Pulmonary artery endothelial cell (primary cell): Measurements from ENCODE around the gene BLOC1S1. TPM values are rescaled to one million over a fixed set of nuclear protein-coding genes. Genes with fewer than 3 reads are reported as not detected.
A peak's percentile ranks its signal among the peaks of the same experiment; 100 is the strongest.

Experiments used
- DNase-seq: peaks from one replicate; pipeline ENCODE4 v3.0.0-alpha.2; 2011; ENCODE audit warnings: low read depth, low spot score
- total RNA-seq: library from RNA; depleted of rRNA; stranded (reverse); fragments of >200 nt; gene quantifications from 2 replicates; pipeline ENCODE4 v1.2.3, GENCODE V29; 2014

Gene BLOC1S1
- total RNA-seq, 1 donor from 2014 or later, result 62.4 TPM

GRCh38 chr12:55726971-55727370 is 11.1 kb downstream of the BLOC1S1 start:
- no peak for DNase-seq

- no peak for DNase-seq
Measured at GRCh38 chr12:55727643-55728185, 11.9 kb downstream of the BLOC1S1 start.

DNA sequence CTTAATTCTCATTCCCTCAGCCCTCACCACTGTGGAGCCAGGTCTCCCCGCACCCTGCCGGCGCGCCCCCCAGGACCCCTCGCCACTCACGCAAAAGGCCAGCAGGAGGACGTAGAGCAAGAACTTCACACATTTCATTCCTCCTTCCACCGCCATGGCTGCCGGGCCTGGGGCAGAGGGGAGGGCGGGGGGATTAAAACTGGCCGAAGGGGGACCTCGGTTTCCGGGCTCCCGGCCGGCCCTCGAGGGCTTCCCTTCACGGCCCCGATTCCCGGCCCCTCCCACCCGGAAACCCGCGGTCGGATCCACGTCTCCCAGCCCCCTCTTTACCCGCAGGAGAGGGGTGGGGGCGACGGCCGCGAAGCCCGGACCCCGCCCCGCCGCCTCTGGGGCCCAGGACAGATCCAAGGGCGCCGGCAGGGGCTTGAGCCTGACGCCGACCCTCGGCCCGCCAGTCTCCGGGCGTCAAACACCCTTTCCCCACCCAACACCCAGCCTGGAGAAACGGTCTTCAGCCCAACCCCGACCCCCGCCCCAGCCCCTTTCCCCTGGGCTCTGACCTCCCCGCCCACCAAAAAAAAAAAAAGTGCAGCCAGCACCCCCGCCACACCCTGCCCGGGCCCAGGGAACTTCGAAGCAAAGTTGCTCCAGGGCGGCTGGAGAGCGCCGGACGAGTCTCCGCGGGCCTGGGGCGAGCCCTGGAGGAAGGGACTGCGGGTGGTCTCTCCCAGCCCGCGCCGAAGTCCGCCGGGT is 12.5 kb downstream of the BLOC1S1 start:
- no peak for DNase-seq

DNA sequence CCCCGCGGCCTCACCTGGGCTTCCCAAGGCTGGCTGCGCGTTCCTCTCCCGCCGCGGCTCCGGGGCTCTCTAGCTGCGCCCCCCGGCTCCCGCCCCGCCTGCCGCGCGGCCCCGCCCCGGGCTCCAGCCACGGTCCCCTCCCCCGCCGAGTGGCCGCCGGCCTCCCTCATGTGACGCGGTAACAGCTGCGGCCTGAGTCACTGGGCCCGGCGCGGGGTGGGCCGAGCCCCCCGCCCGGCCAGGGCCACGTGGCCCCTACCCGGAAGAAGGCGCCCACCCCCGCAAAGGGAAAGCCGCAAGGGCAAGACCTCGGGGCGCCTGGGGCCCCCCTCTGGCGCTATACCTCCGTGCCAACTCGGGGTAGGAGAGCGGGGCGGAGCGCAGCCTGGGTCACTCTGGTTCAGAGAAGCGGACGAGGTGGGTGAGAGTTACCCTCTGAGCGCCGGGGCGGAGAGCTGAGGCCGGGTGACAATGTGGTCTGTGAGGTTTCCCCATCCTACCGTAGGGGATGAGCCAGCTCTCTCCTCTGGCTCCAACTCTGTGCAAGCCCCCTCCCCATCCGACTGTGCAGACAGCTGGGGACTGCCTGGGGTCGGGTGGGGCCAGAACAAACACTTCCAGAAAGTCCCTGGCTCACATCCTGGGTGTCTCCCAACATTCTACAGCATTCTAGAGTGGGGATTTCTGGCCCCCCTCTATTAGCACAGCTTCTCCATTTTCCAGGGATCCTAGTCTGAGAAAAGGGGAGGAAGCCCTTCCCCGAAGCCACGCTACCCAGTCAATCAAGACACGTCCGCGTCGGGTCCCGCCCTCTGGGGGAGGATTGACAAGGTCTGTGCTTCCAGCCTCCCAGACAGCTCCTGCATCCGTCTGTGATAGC is 13.3 kb downstream of the BLOC1S1 start, which contains the start of gene CD63:
Gene CD63, minus strand, starts transcription at position 71 of the 880 bp plus-strand sequence. CDS start 668 bp downstream, outside the sequence.
- peak; percentile 77 for DNase-seq

DNA sequence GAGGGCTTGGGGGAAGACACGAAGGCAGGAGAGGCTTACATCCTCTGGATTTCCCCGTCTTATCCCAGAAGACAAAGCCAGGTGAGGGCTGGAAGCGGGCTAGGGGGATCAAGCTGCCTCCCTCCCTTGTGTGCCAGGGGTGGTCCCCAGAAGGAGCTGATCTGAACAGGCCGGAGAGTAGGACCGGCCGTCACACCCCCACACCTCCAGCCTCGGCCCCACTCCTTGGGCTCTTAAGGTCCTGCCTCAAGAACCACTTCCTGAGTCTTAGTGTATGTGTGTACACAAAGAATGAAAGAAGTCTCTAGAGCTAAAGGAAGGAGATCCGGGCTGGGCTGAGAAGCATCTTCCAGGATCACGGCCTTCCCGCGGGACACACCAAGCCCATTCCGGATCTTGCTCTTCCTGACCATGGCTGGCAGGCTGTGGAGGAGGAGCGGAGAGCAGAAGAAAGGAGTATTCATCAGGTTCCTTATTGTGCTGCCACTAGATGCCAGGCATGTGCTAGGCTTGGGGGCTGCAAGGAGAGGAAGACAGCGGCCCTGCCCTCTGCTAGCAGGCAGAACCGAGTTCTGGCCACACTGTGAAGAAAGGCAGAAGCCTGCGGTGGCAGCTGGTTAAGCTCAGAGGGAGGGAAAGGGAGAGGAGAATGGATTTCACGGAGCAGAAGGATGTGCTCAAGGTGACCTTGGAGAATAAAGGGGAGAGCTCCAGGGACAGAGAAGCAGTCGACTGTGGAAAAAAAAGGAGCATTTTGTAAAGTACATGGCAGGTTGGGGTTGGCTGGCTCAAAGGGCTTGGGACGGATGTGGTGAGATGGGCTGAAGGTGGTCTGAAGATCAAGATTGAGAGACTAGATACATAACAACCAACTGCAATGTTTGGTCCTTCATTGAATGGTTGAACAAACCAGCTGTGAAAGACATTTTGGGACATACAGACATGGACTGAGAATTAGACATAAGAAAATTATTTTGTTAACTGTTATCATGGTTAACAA is 14.3 kb downstream of the BLOC1S1 start:
- DNase-seq, result no peak

- DNase-seq, result no peak
Measured at GRCh38 chr12:55732288-55732687, 16.4 kb downstream of the BLOC1S1 start.

DNA sequence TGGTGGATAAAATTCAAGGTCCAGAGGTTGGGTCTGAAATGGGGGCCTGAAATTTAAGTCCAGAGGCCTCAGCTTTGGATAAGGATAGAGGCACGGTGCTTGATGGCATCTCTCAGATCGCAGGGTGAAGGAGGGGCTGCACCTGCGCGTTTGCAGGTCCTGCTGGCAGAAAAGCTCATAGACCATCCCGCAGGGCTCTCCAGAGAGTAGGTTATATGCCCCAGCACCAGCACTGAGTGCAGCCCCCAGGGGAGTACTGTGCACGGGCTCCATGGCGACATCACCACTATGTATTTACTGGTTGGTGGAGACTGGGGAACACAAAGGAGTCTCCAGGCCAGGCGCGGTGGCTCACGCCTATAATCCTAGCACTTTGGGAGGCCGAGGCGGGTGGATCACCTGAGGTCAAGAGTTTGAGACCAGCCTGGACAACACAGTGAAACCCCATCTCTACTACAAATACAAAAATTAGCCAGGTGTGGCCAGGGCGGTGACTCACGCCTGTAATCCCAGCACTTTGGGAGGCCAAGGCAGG is 17.2 kb downstream of the BLOC1S1 start:
- DNase-seq, result no peak

DNA sequence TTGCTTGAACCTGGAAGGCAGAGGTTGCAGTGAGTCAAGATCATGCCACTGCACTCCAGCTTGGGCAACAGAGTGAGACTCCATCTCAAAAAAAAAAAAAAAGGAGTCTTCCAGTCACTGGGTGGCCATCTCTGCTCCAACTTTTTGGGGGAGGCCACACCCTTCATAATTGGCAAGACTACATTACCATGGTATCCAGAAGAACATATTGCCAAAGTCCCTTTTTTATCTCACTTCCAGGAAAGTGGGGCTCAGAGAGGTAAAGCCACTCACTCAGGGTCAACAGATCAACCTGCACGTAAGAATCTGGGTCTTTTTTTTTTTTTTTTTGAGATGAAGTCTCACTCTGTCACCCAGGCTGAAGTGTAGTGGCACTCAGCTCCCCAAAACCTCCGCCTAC is 18.0 kb downstream of the BLOC1S1 start:
- DNase-seq, result no peak

DNA sequence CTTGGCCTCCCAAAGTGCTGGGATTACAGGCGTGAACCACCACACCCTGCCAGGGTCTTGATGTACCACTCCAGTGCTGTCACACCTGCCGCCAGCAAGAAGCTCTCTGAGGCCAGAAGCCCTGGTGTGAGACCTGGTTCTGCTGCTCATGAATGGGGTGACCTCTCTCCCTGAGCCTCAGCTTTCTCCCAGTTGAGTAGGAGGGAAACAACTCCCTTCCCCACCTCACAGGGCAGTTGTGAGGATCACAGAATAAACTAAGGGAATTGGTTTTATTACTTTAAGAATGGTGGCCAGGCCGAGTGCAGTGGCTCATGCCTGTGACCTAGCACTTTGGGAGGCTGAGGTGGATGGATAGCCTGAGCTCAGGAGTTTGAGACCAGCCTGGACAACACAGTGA is 18.7 kb downstream of the BLOC1S1 start:
- no peak for DNase-seq

- no peak for DNase-seq
Measured at GRCh38 chr12:55736076-55736475, 20.2 kb downstream of the BLOC1S1 start.

- no peak for DNase-seq
Measured at GRCh38 chr12:55736780-55737580, 21.1 kb downstream of the BLOC1S1 start.

DNA sequence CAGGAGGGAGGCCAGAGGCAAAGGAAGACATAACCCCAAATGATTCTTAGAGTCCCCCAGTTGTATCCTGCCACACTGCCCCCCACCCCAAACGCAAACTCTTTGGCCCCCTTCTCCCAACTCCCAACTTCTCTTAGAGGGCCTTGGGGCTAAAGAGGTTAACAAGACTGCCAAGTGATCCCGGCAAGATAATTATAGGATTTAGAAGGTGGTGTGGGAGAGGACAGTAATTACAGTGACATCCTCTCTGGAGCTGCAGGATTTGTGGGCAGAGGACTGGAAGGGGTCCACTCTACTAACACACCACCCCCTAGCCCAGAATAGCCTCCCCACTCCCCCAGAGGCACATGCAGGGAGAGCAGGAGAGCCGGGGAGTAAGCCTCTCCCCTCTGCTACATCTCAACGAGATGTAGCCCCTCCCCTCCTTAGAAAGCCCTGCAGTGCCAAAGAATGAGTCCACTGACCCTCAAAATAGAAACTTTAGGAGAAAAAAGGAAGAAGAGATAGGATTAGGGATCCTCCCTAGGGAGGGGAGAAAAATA is 21.8 kb downstream of the BLOC1S1 start:
- no peak for DNase-seq

GRCh38 chr12:55738123-55739024 is 22.5 kb downstream of the BLOC1S1 start:
- DNase-seq, result no peak

GRCh38 chr12:55739025-55739378 is 23.2 kb downstream of the BLOC1S1 start:
- no peak for DNase-seq

DNA sequence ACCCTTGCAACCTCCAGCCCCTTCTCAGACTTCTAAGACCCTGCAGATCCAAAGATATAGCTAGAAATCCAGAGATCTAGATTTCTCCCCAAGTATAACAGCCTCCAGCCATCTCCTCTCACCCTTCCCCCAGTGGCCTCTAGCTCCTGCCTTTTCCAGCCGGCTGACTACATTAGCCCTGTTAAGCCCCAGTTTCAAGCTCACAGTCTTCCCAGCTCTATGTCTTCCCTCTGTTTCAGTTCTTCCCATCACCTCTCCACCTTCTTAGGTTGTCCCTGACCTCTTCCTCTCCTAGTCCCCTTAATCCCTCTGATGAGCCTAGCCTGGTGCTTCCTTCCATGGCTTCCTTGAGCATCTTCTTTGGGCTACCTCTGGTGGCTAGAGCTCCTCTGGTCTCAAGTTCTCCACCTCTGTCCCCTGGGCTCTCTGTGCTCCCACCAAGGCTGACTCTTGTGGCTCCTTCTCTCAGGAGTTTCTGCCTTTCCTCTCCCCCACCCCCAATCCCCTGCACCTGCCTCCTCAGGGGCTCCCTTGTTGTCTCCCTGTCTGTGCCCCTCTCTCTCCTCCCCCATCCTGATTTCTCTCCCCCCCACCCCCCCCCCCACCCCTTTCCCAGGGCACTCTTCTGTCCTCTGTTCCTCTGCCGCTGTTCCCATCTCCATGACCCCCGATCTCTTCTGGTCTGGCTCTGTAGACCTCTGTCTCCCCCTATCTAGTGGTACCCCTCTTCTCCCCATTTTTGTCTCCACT is 26.3 kb downstream of the BLOC1S1 start:
- no peak for DNase-seq

GRCh38 chr12:55742719-55743405 is 27.0 kb downstream of the BLOC1S1 start, which contains the start of gene GDF11:
TSS of gene GDF11 (plus strand) at chr12:55743122. CDS start at chr12:55743317, 195 bp downstream.
- no peak for DNase-seq
